C4-2B (cell line): ENCODE measurements around the gene LINC00632.
A peak's percentile ranks its signal among the peaks of the same experiment; 100 is the strongest.

Experiments used
- H3K27ac ChIP-seq: fragments of 450-650 bp; 2 replicates; pipeline ENCODE4 v1.5.1; 2017
- ZFX ChIP-seq: fragments of 450-650 bp; IDR thresholded peaks from 2 replicates; pipeline ENCODE4 v1.6.1; 2017
- TF ChIP-seq, protein P1 (sequence below): fragments of 450-650 bp; conservative IDR thresholded peaks from 2 replicates; pipeline ENCODE4 v1.5.1; 2017; ENCODE audit warnings: mild to moderate bottlenecking

The LINC00632 gene

DNA sequence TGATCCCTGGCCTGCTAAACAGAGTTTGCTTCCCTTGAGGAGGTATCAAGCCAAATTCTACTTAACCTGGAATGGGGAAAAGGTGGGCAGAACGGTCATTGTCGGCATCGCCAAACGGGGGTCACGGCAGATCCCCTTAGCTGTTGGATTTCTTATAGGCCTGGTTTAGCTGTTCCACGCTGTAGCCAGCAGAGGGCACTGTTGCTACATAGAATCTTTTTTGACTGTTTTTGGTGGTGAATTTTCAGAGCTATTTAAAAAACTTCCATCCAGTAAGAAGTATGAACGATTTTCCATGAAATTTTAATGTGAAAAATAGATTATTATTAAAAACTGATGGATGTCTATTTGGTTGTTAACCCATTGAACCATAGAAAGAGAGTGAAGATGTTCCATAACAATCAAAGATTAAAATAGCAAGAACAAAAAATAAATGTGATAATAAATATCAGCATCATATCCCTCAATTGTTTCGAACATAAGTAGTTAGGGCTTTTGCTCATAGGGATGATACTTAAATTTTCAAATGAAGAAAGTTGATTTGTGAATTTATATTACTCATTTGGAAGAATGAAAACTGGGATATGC, 56.6 kb downstream of the LINC00632 start:
- H3K27ac ChIP-seq, result no peak overlapping the region; the same call in 1 of the 2 replicates
- no peak for TF ChIP-seq ZFX
- TF ChIP-seq, protein P1, sequence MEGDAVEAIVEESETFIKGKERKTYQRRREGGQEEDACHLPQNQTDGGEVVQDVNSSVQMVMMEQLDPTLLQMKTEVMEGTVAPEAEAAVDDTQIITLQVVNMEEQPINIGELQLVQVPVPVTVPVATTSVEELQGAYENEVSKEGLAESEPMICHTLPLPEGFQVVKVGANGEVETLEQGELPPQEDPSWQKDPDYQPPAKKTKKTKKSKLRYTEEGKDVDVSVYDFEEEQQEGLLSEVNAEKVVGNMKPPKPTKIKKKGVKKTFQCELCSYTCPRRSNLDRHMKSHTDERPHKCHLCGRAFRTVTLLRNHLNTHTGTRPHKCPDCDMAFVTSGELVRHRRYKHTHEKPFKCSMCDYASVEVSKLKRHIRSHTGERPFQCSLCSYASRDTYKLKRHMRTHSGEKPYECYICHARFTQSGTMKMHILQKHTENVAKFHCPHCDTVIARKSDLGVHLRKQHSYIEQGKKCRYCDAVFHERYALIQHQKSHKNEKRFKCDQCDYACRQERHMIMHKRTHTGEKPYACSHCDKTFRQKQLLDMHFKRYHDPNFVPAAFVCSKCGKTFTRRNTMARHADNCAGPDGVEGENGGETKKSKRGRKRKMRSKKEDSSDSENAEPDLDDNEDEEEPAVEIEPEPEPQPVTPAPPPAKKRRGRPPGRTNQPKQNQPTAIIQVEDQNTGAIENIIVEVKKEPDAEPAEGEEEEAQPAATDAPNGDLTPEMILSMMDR, result peak; percentile 81

DNA sequence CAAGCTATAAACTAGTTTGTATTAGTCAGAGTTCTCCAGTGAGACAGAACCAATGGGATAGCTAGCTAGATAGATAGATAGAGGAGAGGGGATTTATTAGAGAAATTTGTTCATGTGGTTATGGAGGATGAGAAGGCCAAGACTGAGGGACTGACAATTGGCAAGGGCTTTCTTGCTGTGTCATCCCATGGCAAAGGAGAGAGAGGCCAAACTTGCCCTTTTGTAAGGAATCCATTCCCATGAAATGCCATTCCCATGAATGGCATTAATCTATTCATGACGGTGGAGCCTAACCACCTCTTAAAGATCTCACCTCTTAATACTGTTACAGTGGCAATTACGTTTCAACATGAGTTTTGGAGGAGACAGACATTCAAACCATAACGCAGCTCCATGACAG, 58.1 kb downstream of the LINC00632 start:
- no peak for TF ChIP-seq ZFX
- TF ChIP-seq, protein P1, result no peak

DNA sequence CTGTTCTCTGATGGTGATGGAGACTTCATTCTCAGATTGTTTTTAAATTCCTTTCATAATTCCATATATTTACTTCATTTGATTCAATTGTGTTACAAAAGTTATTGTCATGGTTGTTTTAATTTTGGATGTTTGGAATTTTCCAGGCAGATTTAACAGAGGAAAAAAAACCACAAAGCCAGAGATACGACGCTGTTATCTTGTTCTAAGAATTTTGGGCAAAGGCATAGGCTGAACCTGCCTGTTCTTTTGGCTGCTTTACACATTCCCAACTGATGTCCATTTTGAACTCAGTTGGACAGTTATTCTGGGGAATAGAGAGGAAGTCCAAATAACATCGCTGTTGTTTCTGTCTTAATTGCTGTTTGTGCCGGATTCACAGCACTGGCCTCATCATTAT, 65.7 kb downstream of the LINC00632 start:
- no peak overlapping the region for H3K27ac ChIP-seq
- TF ChIP-seq, protein P1, result no peak
- TF ChIP-seq ZFX, result no peak

More for the DNA sequence above, 58.1 kb downstream of the LINC00632 start:
- no peak overlapping the region for H3K27ac ChIP-seq

DNA sequence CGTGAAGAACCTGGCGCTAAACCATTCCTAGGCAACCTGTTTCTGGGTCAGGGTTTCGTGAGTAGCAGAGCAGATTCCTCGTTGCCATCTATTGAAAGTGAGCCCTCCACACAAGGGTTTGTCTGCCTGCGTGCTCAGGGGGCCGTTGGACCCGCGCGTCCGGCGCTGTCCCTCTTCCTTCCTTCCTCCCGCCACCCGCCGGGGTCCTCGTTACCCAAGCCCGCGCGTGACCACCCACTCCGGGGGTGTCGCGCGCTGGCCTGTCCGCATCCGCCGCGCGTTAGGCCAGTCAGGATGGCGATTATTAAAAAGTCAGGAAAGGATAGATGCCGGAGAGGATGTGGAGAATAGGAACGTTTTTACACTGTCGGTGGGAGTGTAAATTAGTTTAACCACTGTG, 66.8 kb downstream of the LINC00632 start:
- no peak overlapping the region for H3K27ac ChIP-seq
- no peak for TF ChIP-seq ZFX
- TF ChIP-seq, protein P1, result no peak

DNA sequence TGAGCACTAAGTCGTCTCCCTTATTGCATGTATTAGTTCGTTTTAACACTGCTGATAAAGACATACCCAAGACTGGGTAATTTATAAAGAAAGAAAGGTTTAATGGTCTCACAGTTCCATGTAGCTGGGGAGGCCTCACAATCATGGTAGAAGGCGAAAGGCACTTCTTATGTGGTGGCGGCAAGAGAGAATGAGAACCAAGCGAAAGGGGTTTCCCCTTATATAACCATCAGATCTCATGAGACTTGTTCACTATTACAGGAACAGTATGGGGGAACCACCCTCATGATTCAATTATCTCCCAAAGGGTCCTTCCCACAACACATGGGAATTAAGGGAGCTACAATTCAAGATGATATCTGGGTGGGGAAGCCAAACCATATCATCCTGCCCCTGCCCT, 85.1 kb downstream of the LINC00632 start:
- H3K27ac ChIP-seq, result no peak overlapping the region
- TF ChIP-seq, protein P1, result no peak
- no peak for TF ChIP-seq ZFX

DNA sequence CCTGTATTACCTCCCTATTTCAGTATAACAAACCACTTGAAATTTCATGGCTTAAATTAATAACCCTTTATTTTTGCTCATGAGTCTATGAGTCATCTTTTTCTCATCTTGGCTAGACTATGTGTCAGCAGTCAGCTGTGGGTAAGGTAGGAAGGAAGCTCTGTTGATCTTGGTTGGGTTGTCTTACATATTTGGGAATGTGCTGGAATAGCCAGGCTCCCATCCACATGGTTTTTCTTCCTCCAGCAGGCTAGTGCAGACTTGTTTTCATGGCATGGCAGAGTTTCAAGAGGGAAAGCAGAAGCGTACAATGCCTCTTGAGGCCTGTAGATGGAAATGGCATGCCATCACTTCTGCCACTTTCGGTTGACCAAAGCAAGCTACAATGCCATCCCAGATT, 89.7 kb downstream of the LINC00632 start:
- TF ChIP-seq ZFX, result no peak
- TF ChIP-seq, protein P1, result no peak
- H3K27ac ChIP-seq, result no peak overlapping the region

DNA sequence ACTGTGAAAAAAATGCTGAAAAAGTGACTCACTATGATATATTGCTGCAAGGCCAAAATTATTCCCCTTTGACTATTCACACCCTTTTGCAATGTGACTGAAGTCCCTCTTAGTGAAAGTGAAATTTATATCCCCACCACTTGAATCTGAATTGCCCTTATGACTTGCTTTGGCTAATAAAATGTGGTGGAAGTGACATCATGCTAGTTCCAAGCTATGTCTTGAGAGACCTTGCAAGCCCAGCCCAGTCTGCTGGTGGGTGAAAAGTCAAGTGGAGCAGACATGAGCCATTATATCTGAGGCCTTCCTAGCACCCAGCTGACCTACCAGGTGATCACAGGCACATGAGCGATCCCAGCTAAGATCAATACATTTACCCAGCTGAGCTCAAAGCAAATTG, 94.7 kb downstream of the LINC00632 start:
- no peak overlapping the region for H3K27ac ChIP-seq
- no peak for TF ChIP-seq ZFX
- TF ChIP-seq, protein P1, result no peak
